Spleen (tissue), 7 donors: ENCODE data around the gene RAP1GAP.

ENCODE experiments used
- CTCF ChIP-seq, 11 experiments: fragments of 200-600 bp in 7 of 11; fragments of 450-650 bp in 4 of 11; sonication (generic) in 4 of 11; IDR thresholded peaks in 8 of 11; conservative IDR thresholded peaks in 3 of 11; 1 replicate in 7 of 11; 2 replicates in 4 of 11; pipeline versions ENCODE4 v1.4.0 to v1.8.0; 2016 to 2021; ENCODE audit warnings: antibody characterized with exemption in 11 of 11, inconsistent platforms in 4 of 11, mild to moderate bottlenecking in 1 of 11
- POLR2A ChIP-seq, 3 donors: fragments of 450-650 bp; IDR thresholded peaks; one replicate each; pipeline ENCODE4 v1.5.1; 2017; ENCODE audit warnings: antibody characterized with exemption in 3 of 3, mild to moderate bottlenecking in 1 of 3
- POLR2AphosphoS5 ChIP-seq, 3 donors: sonication (generic); formaldehyde crosslinking; IDR thresholded peaks; one replicate each; pipeline ENCODE4 v1.5.1; 2017; ENCODE audit warnings: antibody characterized with exemption in 3 of 3
- donor health status: DM: no; HTN: no; CAD: no; lungs with moderate emphysema.
- donor health status: DM: no; HTN: no; CAD: no.
- donor health status: DM: no; HTN: no; CAD: no.

- no peak for TF ChIP-seq CTCF (IDR thresholded peaks at IDR 0.05 in 8 of 11, conservative IDR thresholded peaks at IDR 0.05 in 3 of 11)
- TF ChIP-seq POLR2A (IDR thresholded peaks at IDR 0.05) = no peak
- TF ChIP-seq POLR2AphosphoS5 (IDR thresholded peaks at IDR 0.05) = no peak
Measured at GRCh38 chr1:21702780-21703179, 33.6 kb upstream of the RAP1GAP start.
